IMR-90 (cell line): ENCODE measurements around the gene CCDC167. TPM values are rescaled to one million over a fixed set of nuclear protein-coding genes. Genes with fewer than 3 reads are reported as not detected.

ENCODE experiments used
- ATAC-seq: fragments of 200-7000 bp; cut with Tn5 transposase; 2 replicates; pipeline ENCODE4 v1.9.1; 2020; ENCODE audit warnings: low read depth, mild to moderate bottlenecking, moderate library complexity
- BruUV-seq: library from RNA; stranded (reverse); fragments of 400-500 nt; replicated peaks from 2 replicates; lab custom pipeline; 2021; lab: Mats Ljungman, UMichigan
- CTCF ChIA-PET: fragments of 300-600 bp; formaldehyde crosslinking; extraction: SDS; loops from one replicate; lab custom pipeline; 2021; ENCODE audit warnings: antibody characterized with exemption; lab: Yijun Ruan, JAX
- POLR2A ChIA-PET: fragments of 300-600 bp; sonication (Branson Sonifier 250); formaldehyde crosslinking; loops from one replicate; lab custom pipeline; 2022; ENCODE audit warnings: antibody characterized with exemption; ENCODE audit not compliant: unreplicated experiment; lab: Charles Lee
- DNase-seq: peaks from one replicate; pipeline ENCODE4 v3.0.0; 2013
- H2AFZ ChIP-seq: replicated peaks from 2 replicates; pipeline ENCODE3; 2013; ENCODE audit warnings: low read length, mild to moderate bottlenecking; ENCODE audit not compliant: poor library complexity
- H2AK5ac ChIP-seq: 2 replicates; pipeline ENCODE4 v1.6.1; 2013; ENCODE audit warnings: low read depth, low read length, inconsistent platforms
- H2AK9ac ChIP-seq: replicated peaks from 2 replicates; pipeline ENCODE3; 2013; ENCODE audit warnings: mild to moderate bottlenecking, low read depth, low read length, moderate library complexity; ENCODE audit not compliant: poor library complexity
- H2BK120ac ChIP-seq: 2 replicates; pipeline ENCODE4 v1.6.1; 2013; ENCODE audit warnings: low read depth, low read length, inconsistent platforms
- H2BK15ac ChIP-seq: 3 replicates; pipeline ENCODE4 v1.6.1; 2013; ENCODE audit warnings: low read depth, low read length, inconsistent platforms
- H2BK20ac ChIP-seq: 2 replicates; pipeline ENCODE4 v1.6.1; 2013; ENCODE audit warnings: low read depth, mild to moderate bottlenecking, inconsistent platforms, low read length, moderate library complexity
- H2BK5ac ChIP-seq: 2 replicates; pipeline ENCODE4 v1.6.1; 2013; ENCODE audit warnings: mild to moderate bottlenecking, low read depth, low read length, inconsistent platforms; ENCODE audit not compliant: poor library complexity, severe bottlenecking
- H3K14ac ChIP-seq: replicated peaks from 2 replicates; pipeline ENCODE4 v1.6.1; 2013; ENCODE audit warnings: low read depth, low read length, inconsistent platforms
- H3K18ac ChIP-seq: 2 replicates; pipeline ENCODE4 v1.6.1; 2013; ENCODE audit warnings: low read depth, low read length, control low read depth
- H3K23ac ChIP-seq: 2 replicates; pipeline ENCODE4 v1.6.1; 2013; ENCODE audit warnings: low read depth, low read length, inconsistent platforms
- H3K27ac ChIP-seq: 2 replicates; pipeline ENCODE4 v1.5.1; 2013; ENCODE audit warnings: mild to moderate bottlenecking, control low read depth, low read length; ENCODE audit not compliant: insufficient read depth
- H3K27me3 ChIP-seq: 2 replicates; pipeline ENCODE4 v1.6.1; 2013; ENCODE audit warnings: low read length; ENCODE audit not compliant: control insufficient read depth, insufficient read depth
- H3K36me3 ChIP-seq: 2 replicates; pipeline ENCODE4 v1.6.1; 2013; ENCODE audit warnings: low read length, mixed read lengths; ENCODE audit not compliant: control insufficient read depth, insufficient read depth
- H3K4ac ChIP-seq: 2 replicates; pipeline ENCODE4 v1.6.1; 2013; ENCODE audit warnings: low read depth, low read length, inconsistent platforms
- H3K4me1 ChIP-seq: 2 replicates; pipeline ENCODE4 v1.6.1; 2013; ENCODE audit warnings: low read length, mixed read lengths; ENCODE audit not compliant: control insufficient read depth, insufficient read depth
- H3K4me2 ChIP-seq: 2 replicates; pipeline ENCODE4 v1.6.1; 2013; ENCODE audit warnings: low read depth, mild to moderate bottlenecking, control low read depth, low read length, moderate library complexity
- H3K4me3 ChIP-seq: 2 replicates; pipeline ENCODE4 v1.5.1; 2013; ENCODE audit warnings: low read depth, mild to moderate bottlenecking, control low read depth, low read length, moderate library complexity; ENCODE audit not compliant: insufficient read depth
- H3K56ac ChIP-seq: 2 replicates; pipeline ENCODE4 v1.6.1; 2013; ENCODE audit warnings: low read length, inconsistent platforms; ENCODE audit not compliant: insufficient read depth; ENCODE audit errors: extremely low read depth
- H3K79me1 ChIP-seq, 2 experiments: 2 replicates each; pipeline ENCODE4 v1.6.1; 2013; ENCODE audit warnings: low read length in 2 of 2, inconsistent platforms in 1 of 2, low read depth in 1 of 2
- H3K9ac ChIP-seq: 2 replicates; pipeline ENCODE4 v1.6.1; 2013; ENCODE audit warnings: low read depth, low read length, control low read depth
- H3K9me1 ChIP-seq: 2 replicates; pipeline ENCODE4 v1.6.1; 2013; ENCODE audit warnings: low read length, inconsistent platforms; ENCODE audit not compliant: insufficient read depth
- H3K9me3 ChIP-seq: 2 replicates; pipeline ENCODE4 v1.6.1; 2013; ENCODE audit warnings: low read length; ENCODE audit not compliant: control insufficient read depth, insufficient read depth
- H4K20me1 ChIP-seq: 2 replicates; pipeline ENCODE4 v1.6.1; 2013; ENCODE audit warnings: low read length, inconsistent platforms; ENCODE audit not compliant: insufficient read depth
- H4K5ac ChIP-seq: 2 replicates; pipeline ENCODE4 v1.6.1; 2013; ENCODE audit warnings: mild to moderate bottlenecking, low read depth, low read length, control low read depth
- H4K8ac ChIP-seq, 2 experiments: 2 replicates each; pipeline ENCODE4 v1.6.1; 2013; ENCODE audit warnings: low read depth in 2 of 2, low read length in 2 of 2, control low read depth in 1 of 2, inconsistent platforms in 1 of 2
- H4K91ac ChIP-seq: 2 replicates; pipeline ENCODE4 v1.6.1; 2013; ENCODE audit warnings: low read depth, low read length, inconsistent platforms; ENCODE audit not compliant: insufficient read depth
- BHLHE40 ChIP-seq: fragments of 150-350 bp; IDR thresholded peaks from 2 replicates; pipeline ENCODE4 v1.6.1; 2016; ENCODE audit warnings: mild to moderate bottlenecking, low read depth, low read length
- FOS ChIP-seq: fragments of 150-350 bp; IDR thresholded peaks from 2 replicates; pipeline ENCODE4 v1.6.1; 2016; ENCODE audit warnings: low read depth, low read length
- MAFK ChIP-seq: IDR thresholded peaks from 2 replicates; pipeline ENCODE4 v1.6.1; 2012; ENCODE audit warnings: low read depth, low read length, improper control_type of control experiment
- MXI1 ChIP-seq: IDR thresholded peaks from 2 replicates; pipeline ENCODE4 v1.6.1; 2012; ENCODE audit warnings: low read depth, mild to moderate bottlenecking, low read length, moderate library complexity, borderline replicate concordance
- POLR2A ChIP-seq: IDR thresholded peaks from 2 replicates; pipeline ENCODE4 v1.6.1; 2012; ENCODE audit warnings: mild to moderate bottlenecking, low read depth, low read length
- RAD21 ChIP-seq: IDR thresholded peaks from 2 replicates; pipeline ENCODE4 v1.6.1; 2012; ENCODE audit warnings: low read length, improper control_type of control experiment
- RCOR1 ChIP-seq: IDR thresholded peaks from 2 replicates; pipeline ENCODE4 v1.6.1; 2012; ENCODE audit warnings: mild to moderate bottlenecking, low read length, improper control_type of control experiment; ENCODE audit not compliant: insufficient replicate concordance
- WGBS, 2 experiments: methylation state at CpG; one replicate each; pipeline versions ENCODE4 v1.1.5 to v1.1.7; 2013; ENCODE audit warnings: missing lambda C conversion rate in 2 of 2; ENCODE audit not compliant: insufficient read length in 1 of 2; ENCODE audit errors: extremely low coverage in 2 of 2; 5-methylcytosine and 5-hydroxymethylcytosine counted together
- dilution Hi-C: fragments of 300-500 bp; cut with HindIII; formaldehyde crosslinking; loops from one replicate; pipeline ENCODE4 v1.14.3; 2018; ENCODE audit warnings: low sequenced_read_pairs; ENCODE audit not compliant: unreplicated experiment
- in situ Hi-C: fragments of 300-500 bp; cut with MboI; formaldehyde crosslinking; loops from 3 replicates; pipeline ENCODE4 v1.14.3; 2019; ENCODE audit warnings: low sequenced_read_pairs, inconsistent platforms, mixed read lengths
- intact Hi-C: fragments of 100-400 bp; cut with micrococcal nuclease; formaldehyde crosslinking; loops from 2 replicates; pipeline ENCODE4 v1.10.0; 2022
- polyA plus RNA-seq, 3 experiments: library from polyadenylated mRNA; depleted of rRNA; stranded (reverse); fragments of >200 nt; gene quantifications; 2 replicates each; pipeline ENCODE4 v1.2.3, GENCODE V29; 2012; ENCODE audit warnings: low replicate concordance in 1 of 3
- total RNA-seq: library from RNA; depleted of rRNA; stranded (reverse); fragments of >200 nt; gene quantifications from 2 replicates; pipeline ENCODE4 v1.2.3, GENCODE V29; 2012
- TF ChIP-seq, protein P1 (sequence below): fragments of 150-350 bp; IDR thresholded peaks from 2 replicates; pipeline ENCODE4 v1.6.1; 2016; ENCODE audit warnings: low read depth, mild to moderate bottlenecking, low read length, moderate library complexity, borderline replicate concordance
- TF ChIP-seq, protein P2 (sequence below): fragments of 150-350 bp; IDR thresholded peaks from 2 replicates; pipeline ENCODE4 v1.6.1; 2017; ENCODE audit warnings: mild to moderate bottlenecking, antibody characterized with exemption, low read length, low read depth

The CCDC167 gene
- total and polyA plus RNA-seq, 2 of the 4 experiments (the other 2 are of a cell fraction) = 35.8 to 96.8 TPM

DNA sequence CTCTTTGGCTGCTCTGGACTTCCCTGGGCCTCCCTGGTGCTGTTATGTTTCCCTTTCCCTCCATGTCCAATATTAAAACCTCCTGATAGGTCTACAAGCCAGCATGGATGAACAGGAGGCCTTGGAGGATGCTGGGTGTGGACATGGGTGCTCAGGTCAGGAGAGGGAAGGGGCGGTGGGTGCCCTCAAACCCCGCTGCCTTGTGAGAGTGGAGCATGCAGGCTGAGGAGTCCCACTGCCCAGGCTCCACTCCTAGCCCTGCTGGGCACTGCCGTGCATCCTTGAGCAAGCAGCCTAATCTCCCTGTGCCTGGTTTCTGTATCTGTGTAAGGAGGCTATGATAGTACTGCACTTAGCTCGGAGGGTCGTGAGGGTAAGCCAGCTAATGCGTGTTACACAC, 18.4 kb upstream of the CCDC167 start:
- dilution Hi-C loops (no loop called here), intact Hi-C loops (no loop called here), in situ Hi-C loops (no loop called here)
- ATAC-seq = no peak
- BruUV-seq = no TSS peak
- Histone ChIP-seq H2BK15ac (no peak overlapping the region), H2AK5ac (no peak overlapping the region), H2BK20ac (no peak overlapping the region), H2BK5ac (no peak overlapping the region), H3K14ac (no peak overlapping the region), H3K4me1 (peaks cover 3% of the 10 kb centered on the region; the same call in 1 of the 2 replicates), H4K8ac (no peak overlapping the region), H2AFZ (no peak overlapping the region), H3K9me3 (peaks cover 2% of the 10 kb centered on the region; the same call in 1 of the 2 replicates), H3K4me2 (no peak overlapping the region), H3K9me1 (no peaks in the 10 kb centered on the region), H3K9ac (no peak overlapping the region), H3K23ac (no peak overlapping the region), H2AK9ac (no peak overlapping the region), H3K36me3 (no peaks in the 10 kb centered on the region), H2BK120ac (no peak overlapping the region), H3K4ac (no peak overlapping the region), H3K56ac (no peak overlapping the region), H3K4me3 (no peak overlapping the region), H3K27me3 (peaks cover 50% of the 10 kb centered on the region), H4K91ac (no peak overlapping the region), H3K79me1 (no peaks in the 10 kb centered on the region), H3K18ac (no peak overlapping the region), H3K27ac (no peak overlapping the region), H4K5ac (no peak overlapping the region), H4K20me1 (peaks cover 3% of the 10 kb centered on the region; the same call in 1 of the 2 replicates)
- no peak for DNase-seq
- TF ChIP-seq, protein P1, sequence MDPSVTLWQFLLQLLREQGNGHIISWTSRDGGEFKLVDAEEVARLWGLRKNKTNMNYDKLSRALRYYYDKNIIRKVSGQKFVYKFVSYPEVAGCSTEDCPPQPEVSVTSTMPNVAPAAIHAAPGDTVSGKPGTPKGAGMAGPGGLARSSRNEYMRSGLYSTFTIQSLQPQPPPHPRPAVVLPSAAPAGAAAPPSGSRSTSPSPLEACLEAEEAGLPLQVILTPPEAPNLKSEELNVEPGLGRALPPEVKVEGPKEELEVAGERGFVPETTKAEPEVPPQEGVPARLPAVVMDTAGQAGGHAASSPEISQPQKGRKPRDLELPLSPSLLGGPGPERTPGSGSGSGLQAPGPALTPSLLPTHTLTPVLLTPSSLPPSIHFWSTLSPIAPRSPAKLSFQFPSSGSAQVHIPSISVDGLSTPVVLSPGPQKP = no peak
- TF ChIP-seq MXI1 (no peak), RCOR1 (no peak), FOS (no peak), POLR2A (no peak), BHLHE40 (no peak), MAFK (no peak), RAD21 (no peak)
- TF ChIP-seq, protein P2, sequence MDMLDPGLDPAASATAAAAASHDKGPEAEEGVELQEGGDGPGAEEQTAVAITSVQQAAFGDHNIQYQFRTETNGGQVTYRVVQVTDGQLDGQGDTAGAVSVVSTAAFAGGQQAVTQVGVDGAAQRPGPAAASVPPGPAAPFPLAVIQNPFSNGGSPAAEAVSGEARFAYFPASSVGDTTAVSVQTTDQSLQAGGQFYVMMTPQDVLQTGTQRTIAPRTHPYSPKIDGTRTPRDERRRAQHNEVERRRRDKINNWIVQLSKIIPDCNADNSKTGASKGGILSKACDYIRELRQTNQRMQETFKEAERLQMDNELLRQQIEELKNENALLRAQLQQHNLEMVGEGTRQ = no peak
- WGBS, 2 experiments = no CpG with 5 or more reads among the region's 6 CpGs
- CTCF ChIA-PET = no interaction called here
- POLR2A ChIA-PET = no interaction called here
